ENCODE data around the gene PSMB11. TPM values are rescaled to one million over a fixed set of nuclear protein-coding genes. Genes with fewer than 3 reads are reported as not detected.
A peak's percentile ranks its signal among the peaks of the same experiment; 100 is the strongest.

PSMB11 gene
- total and polyA plus RNA-seq, 10 of the 15 experiments (the other 5 are each of a cell fraction or from before 2014, with no cell fraction given) = not detected

- Histone ChIP-seq H3K4me2 (ENCODE audit: control insufficient read depth, insufficient read depth) (no peak overlapping the region), H2AFZ (ENCODE audit: control insufficient read depth, low read depth, low read length) (no peak overlapping the region), H3K9me3 (replicated peaks; ENCODE audit: control insufficient read depth, insufficient read depth, low read length) (no peaks in the 10 kb centered on the region), H3K27ac (ENCODE audit: control insufficient read depth, insufficient read depth) (no peak overlapping the region), H3K36me3 (ENCODE audit: control insufficient read depth in 2 of 2, insufficient read depth in 2 of 2, low read length in 1 of 2) (peaks cover 6 to 11% of the 10 kb centered on the region in 2 experiments), H4K20me1 (ENCODE audit: control insufficient read depth, insufficient read depth) (no peaks in the 10 kb centered on the region), H3K27me3 (replicated peaks in 1 of 2; ENCODE audit: control insufficient read depth in 2 of 2, insufficient read depth in 2 of 2, low read length in 1 of 2) (no peaks in the 10 kb centered on the region), H3K4me3 (no peak overlapping the region), H3K9ac (ENCODE audit: control insufficient read depth, insufficient read depth, low read length) (no peak overlapping the region), H3K79me2 (ENCODE audit: control insufficient read depth, insufficient read depth, low read length) (no peaks in the 10 kb centered on the region), H3K4me1 (ENCODE audit: control insufficient read depth, insufficient read depth, low read length) (peaks cover 12% of the 10 kb centered on the region)
- intact Hi-C loops (cut with micrococcal nuclease; ENCODE audit: unreplicated experiment) (loop anchor here (2.0 to 5.0 kb wide), 3 partner anchors 83 to 483 kb away; partner anchors contain the start of gene PRMT5), in situ Hi-C loops (cut with MboI) (no loop called here)
- ChIA-PET CTCF (interaction anchor here (0.6 to 18.3 kb wide), 17 partner anchors 13 to 485 kb away, joined by 3 to 853 read pairs (median 4); partner anchors contain the start of genes ACIN1, AJUBA, C14orf119 and HAUS4), RAD21 (ENCODE audit: unreplicated experiment) (interaction anchor here (0.9 to 10.8 kb wide), 9 partner anchors 13 to 490 kb away, joined by 3 to 224 read pairs (median 6); partner anchors contain the start of genes ACIN1, AJUBA, C14orf119 and PRMT5), POLR2A (interaction anchor here (0.8 to 1.4 kb wide), 2 partner anchors 71 to 80 kb away, joined by 3 to 9 read pairs; no protein-coding TSS in a partner anchor), SMC1A (ENCODE audit: uncharacterized antibody, unreplicated experiment) (interaction anchor here (0.7 to 8.7 kb wide), 7 partner anchors 13 to 126 kb away, joined by 3 to 156 read pairs (median 5); partner anchors contain the start of gene PRMT5)
- 59% methylated on average over 6 of the region's 6 CpGs for WGBS (ENCODE audit: insufficient coverage, insufficient replicate concordance, low lambda C conversion rate, missing lambda C conversion rate)
- no peak for FAIRE-seq
- no peak for DNase-seq (ENCODE audit: low read depth, low spot score)
- no TSS peak for BruUV-seq (replicated peaks)
- TF ChIP-seq BCL11A (IDR thresholded peaks at IDR 0.05; ENCODE audit: low read depth, low read length) (no peak), USF1 (IDR thresholded peaks at IDR 0.05; ENCODE audit: borderline replicate concordance, extremely low read length, insufficient read depth, low read depth, low read length) (peak; percentile 31), CHD1 (IDR thresholded peaks at IDR 0.05; ENCODE audit: low read depth, low read length) (no peak), ZBTB40 (IDR thresholded peaks at IDR 0.05; ENCODE audit: borderline replicate concordance) (no peak), RCOR1 (conservative IDR thresholded peaks at IDR 0.05; ENCODE audit: low read depth, low read length) (no peak), JUNB (IDR thresholded peaks at IDR 0.05) (no peak), SRF (IDR thresholded peaks at IDR 0.05; ENCODE audit: low read depth in 2 of 2, low read length in 2 of 2) (no peak), DPF2 (IDR thresholded peaks at IDR 0.05) (0 out of 2 replicates have a peak, but pooled peaks have one; percentile 16), FOXK2 (IDR thresholded peaks at IDR 0.05) (no peak), BCLAF1 (IDR thresholded peaks at IDR 0.05) (no peak), TCF3 (IDR thresholded peaks at IDR 0.05; ENCODE audit: borderline replicate concordance, insufficient read depth, low read depth, low read length) (no peak), ATF3 (IDR thresholded peaks at IDR 0.05; ENCODE audit: borderline replicate concordance, extremely low read depth, low read depth, low read length) (no peak)
- no peak; the same call in 2 of the 3 replicates for ATAC-seq
Measured at GRCh38 chr14:23055621-23056144, 13.7 kb downstream of the PSMB11 start.
